Activated naive CD8-positive, alpha-beta T cell treated with anti-CD3 and anti-CD28 coated beads for 36 hours (primary cell): ENCODE data around the gene CORO2B. TPM values are rescaled to one million over a fixed set of nuclear protein-coding genes. Genes with fewer than 3 reads are reported as not detected.

Source experiments
- DNase-seq: peaks from one replicate; pipeline ENCODE4 v3.0.0; 2021
- H3K27ac Mint-ChIP-seq: one replicate; pipeline ENCODE4 v1.8.0; 2022; ENCODE audit warnings: mild to moderate bottlenecking, moderate library complexity, mixed read lengths
- H3K27me3 Mint-ChIP-seq: one replicate; pipeline ENCODE4 v1.8.0; 2022; ENCODE audit warnings: mild to moderate bottlenecking, mixed read lengths
- H3K36me3 Mint-ChIP-seq: one replicate; pipeline ENCODE4 v1.8.0; 2021; ENCODE audit warnings: mild to moderate bottlenecking, mixed read lengths
- H3K4me1 Mint-ChIP-seq: one replicate; pipeline ENCODE4 v1.8.0; 2021; ENCODE audit warnings: mixed read lengths
- H3K4me3 Mint-ChIP-seq: one replicate; pipeline ENCODE4 v1.8.0; 2022; ENCODE audit warnings: mild to moderate bottlenecking, moderate library complexity, mixed read lengths
- H3K9me3 Mint-ChIP-seq: one replicate; pipeline ENCODE4 v1.8.0; 2022; ENCODE audit warnings: mixed read lengths
- total RNA-seq, 2 experiments: library from RNA; stranded (reverse); gene quantifications; one replicate each; pipeline ENCODE4 v1.2.3, GENCODE V29; 2021

CORO2B gene, protein sequence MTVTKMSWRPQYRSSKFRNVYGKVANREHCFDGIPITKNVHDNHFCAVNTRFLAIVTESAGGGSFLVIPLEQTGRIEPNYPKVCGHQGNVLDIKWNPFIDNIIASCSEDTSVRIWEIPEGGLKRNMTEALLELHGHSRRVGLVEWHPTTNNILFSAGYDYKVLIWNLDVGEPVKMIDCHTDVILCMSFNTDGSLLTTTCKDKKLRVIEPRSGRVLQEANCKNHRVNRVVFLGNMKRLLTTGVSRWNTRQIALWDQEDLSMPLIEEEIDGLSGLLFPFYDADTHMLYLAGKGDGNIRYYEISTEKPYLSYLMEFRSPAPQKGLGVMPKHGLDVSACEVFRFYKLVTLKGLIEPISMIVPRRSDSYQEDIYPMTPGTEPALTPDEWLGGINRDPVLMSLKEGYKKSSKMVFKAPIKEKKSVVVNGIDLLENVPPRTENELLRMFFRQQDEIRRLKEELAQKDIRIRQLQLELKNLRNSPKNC
- total RNA-seq = not detected

DNA sequence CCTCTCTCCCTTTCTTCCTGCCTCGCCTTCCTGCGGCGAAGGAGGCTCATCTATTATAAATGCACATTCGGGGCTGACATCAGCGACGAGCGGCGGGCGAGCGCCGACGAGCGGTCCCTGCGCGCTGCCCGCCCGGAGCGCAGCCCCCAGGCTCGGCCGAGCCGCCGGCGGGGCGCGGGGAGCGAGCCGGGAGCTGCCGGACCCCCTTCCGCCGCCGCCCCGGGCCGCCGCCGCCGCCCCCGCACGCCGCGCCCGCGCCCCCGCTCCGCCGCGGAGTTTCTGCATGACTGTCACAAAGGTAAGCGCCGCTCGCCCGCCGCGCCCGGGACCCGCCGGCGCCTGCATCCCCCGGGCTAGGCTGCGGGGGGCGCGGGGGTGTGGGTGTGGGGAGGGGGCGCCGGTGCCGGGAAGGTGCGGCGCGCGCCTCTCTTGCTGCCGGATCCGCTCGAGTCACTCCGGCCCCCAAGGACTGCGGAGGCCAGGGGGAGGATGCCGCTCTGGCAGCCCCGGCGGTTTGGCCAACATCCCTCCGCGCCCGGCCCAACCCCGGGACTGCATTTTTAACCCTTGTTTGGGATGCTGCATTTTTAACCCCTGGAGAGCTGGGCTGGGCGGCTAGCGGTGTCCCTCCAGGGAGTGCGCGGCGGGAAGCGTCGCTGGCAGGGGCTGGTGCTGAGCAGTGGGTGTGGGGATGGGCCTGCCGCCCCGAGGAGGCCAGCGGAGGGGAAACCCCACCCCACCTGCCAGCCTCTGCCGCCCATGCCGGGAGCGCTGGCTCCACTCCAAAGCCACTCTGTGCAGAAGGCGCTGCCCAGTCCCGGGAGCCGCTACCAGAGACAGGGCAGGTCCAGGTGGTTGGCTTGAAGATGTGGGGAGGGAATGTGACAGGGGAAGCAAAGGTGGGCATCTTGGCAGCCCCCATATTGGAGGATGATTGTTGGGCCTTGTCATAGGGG is at the start of gene CORO2B:
CORO2B (plus strand) TSS at position 14 of the 956 bp plus-strand sequence; CDS start at position 284, 270 bp downstream.
- peaks cover 61% of the 10 kb centered on the region for H3K27me3 Mint-ChIP-seq
- H3K9me3 Mint-ChIP-seq = no peaks in the 10 kb centered on the region
- H3K4me1 Mint-ChIP-seq = peaks cover 7% of the 10 kb centered on the region

DNA sequence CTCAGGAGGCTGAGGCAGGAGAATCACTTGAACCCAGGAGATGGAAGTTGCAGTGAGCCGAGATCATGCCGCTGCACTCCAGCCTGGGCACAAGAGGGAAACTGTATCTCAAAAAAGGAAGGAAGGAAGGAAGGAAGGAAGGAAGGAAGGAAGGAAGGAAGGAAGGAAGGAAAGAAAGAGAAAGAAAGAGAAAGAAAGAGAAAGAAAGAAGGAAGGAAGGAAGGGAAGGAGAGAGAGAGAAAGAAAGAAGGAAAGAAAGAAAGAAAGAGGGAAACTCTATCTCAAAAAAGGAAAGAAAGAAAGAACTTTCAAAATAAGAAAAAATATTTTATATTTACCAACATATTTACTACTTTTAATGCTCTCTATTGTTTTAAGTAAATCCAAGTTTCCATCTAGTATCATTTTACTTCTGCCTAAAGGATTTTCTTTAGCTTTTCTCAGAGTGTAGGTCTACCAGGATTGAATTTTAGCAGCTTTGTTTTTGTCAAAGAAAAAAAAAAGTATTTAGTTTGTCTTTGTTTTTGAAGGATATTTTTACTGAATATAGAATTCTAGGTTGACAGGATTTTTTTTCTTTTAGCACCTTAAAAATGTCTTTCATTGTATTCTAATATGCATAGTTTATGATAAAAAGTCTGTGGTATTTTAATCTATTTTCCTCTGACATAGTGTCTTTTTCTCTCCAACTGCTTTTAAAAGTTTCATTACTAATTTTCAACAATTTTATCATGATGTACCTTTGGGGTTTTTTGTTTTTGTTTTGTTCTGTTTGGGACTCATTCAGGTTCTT is 47.2 kb upstream of the CORO2B start:
- Mint-ChIP-seq H3K9me3 (peaks cover 19% of the 10 kb centered on the region), H3K4me1 (peaks cover 16% of the 10 kb centered on the region), H3K36me3 (peaks cover 11% of the 10 kb centered on the region), H3K4me3 (no peak overlapping the region), H3K27me3 (peaks cover 26% of the 10 kb centered on the region), H3K27ac (no peak overlapping the region)
- DNase-seq = no peak

More for the DNA sequence above, at the start of gene CORO2B:
- no peak within 1 kb of the TSS for H3K27ac Mint-ChIP-seq
- H3K4me3 Mint-ChIP-seq = peak within 1 kb of the TSS; percentile 49
- DNase-seq = peak; percentile 32
- H3K36me3 Mint-ChIP-seq = no peaks in the 10 kb centered on the region

DNA sequence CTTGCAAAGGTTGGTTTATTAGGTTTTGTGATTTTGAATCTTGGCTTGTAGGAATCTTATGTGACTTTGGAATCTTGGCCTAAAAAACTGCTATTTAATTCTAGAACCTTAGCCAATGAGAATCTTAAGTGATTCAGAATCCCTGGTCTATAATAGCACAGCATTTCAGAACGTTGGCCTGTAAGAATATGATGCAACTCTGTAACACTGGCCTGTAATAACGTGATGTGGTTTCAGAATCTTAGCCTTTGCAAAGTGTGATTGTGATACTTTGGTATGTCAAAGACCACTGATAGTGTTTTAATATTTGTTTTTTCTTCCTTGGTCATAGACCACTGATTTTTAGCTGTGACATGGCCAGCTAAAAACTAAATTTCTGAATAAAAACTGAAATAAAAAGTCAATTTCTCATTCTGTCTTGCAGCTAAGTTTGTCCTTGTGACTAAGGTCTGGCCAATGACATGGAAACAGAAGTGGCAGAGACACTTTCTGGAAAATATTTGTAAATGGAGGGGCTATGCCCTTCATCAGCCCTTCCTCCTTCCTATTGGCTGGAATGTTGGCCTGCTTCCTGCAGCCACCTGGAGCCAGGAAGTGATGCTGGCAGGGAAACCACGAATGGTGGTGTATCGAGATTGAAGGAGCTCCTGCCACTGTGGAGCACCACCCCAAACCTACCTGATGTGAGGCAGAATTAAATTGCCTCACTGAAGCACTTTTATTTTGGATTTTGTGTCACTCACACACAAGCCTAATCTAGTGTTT is 42.3 kb upstream of the CORO2B start:
- no peak for DNase-seq
- peaks cover 4% of the 10 kb centered on the region for H3K36me3 Mint-ChIP-seq
- H3K4me3 Mint-ChIP-seq = no peak overlapping the region
- H3K27ac Mint-ChIP-seq = no peak overlapping the region
- peaks cover 11% of the 10 kb centered on the region for H3K9me3 Mint-ChIP-seq
- peaks cover 2% of the 10 kb centered on the region for H3K4me1 Mint-ChIP-seq
- peaks cover 9% of the 10 kb centered on the region for H3K27me3 Mint-ChIP-seq

- no peak overlapping the region for H3K4me3 Mint-ChIP-seq
- H3K4me1 Mint-ChIP-seq = peaks cover 2% of the 10 kb centered on the region
- DNase-seq = no peak
- H3K9me3 Mint-ChIP-seq = peaks cover 9% of the 10 kb centered on the region
- H3K36me3 Mint-ChIP-seq = peaks cover 4% of the 10 kb centered on the region
- H3K27ac Mint-ChIP-seq = no peak overlapping the region
- peaks cover 11% of the 10 kb centered on the region for H3K27me3 Mint-ChIP-seq
Measured at GRCh38 chr15:68537097-68537496, 41.7 kb upstream of the CORO2B start.

DNA sequence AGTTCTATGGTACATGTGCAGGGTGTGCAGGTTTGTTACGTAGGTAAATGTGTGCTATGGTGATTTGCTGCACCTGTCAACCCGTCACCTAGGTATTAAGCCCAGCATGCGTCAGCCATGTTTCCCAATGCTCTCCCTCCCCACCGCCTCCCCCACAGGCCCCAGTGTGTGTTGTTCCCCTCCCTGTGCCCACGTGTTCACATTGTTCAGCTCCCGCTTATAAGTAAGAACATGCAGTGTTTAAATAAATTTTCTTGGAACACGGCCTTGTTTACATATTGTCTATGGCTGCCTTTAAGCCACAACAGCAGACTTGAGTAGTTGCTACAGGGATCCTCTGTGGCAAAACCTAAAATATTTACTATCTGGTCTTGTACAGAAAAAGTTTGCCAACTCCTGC is 41.3 kb upstream of the CORO2B start:
- H3K36me3 Mint-ChIP-seq = peaks cover 4% of the 10 kb centered on the region
- DNase-seq = no peak

GRCh38 chr15:68538311-68538710 is 40.5 kb upstream of the CORO2B start:
- Mint-ChIP-seq H3K27me3 (peaks cover 10% of the 10 kb centered on the region), H3K4me1 (peaks cover 2% of the 10 kb centered on the region), H3K9me3 (no peaks in the 10 kb centered on the region), H3K27ac (no peak overlapping the region), H3K36me3 (no peaks in the 10 kb centered on the region), H3K4me3 (no peak overlapping the region)
- DNase-seq = no peak

More for the DNA sequence above, 41.3 kb upstream of the CORO2B start:
- peaks cover 11% of the 10 kb centered on the region for H3K27me3 Mint-ChIP-seq
- peaks cover 5% of the 10 kb centered on the region for H3K9me3 Mint-ChIP-seq
- H3K27ac Mint-ChIP-seq = no peak overlapping the region
- no peak overlapping the region for H3K4me3 Mint-ChIP-seq
- H3K4me1 Mint-ChIP-seq = peaks cover 2% of the 10 kb centered on the region

- H3K27ac Mint-ChIP-seq = no peak overlapping the region
- H3K27me3 Mint-ChIP-seq = peaks cover 14% of the 10 kb centered on the region
- no peaks in the 10 kb centered on the region for H3K9me3 Mint-ChIP-seq
- no peak overlapping the region for H3K4me3 Mint-ChIP-seq
- H3K36me3 Mint-ChIP-seq = no peaks in the 10 kb centered on the region
- peaks cover under 1% of the 10 kb centered on the region for H3K4me1 Mint-ChIP-seq
- DNase-seq = no peak
Measured at GRCh38 chr15:68541743-68542142, 37.0 kb upstream of the CORO2B start.

DNA sequence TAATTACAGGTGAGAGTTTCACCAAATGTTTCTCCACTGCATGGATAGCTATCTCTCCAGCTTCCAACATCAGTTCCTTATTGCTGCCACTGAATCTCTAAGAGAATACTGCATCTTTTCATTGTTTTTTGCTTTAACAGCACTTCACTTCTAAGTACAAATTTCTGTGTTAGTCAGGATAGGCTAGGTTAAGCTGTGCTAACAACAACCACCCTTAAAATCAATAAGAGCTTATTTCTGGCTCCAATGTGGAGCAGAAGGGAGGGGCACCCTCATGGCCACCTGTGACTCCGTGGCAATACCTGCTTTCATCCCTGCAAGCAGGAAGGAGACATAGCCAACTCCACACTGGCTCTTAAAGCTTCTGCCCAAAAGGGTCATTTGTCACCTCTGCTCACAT is 36.4 kb upstream of the CORO2B start:
- H3K27me3 Mint-ChIP-seq = peaks cover 14% of the 10 kb centered on the region
- H3K36me3 Mint-ChIP-seq = no peaks in the 10 kb centered on the region
- H3K4me1 Mint-ChIP-seq = no peaks in the 10 kb centered on the region
- no peaks in the 10 kb centered on the region for H3K9me3 Mint-ChIP-seq
- no peak overlapping the region for H3K4me3 Mint-ChIP-seq
- H3K27ac Mint-ChIP-seq = no peak overlapping the region
- DNase-seq = no peak

DNA sequence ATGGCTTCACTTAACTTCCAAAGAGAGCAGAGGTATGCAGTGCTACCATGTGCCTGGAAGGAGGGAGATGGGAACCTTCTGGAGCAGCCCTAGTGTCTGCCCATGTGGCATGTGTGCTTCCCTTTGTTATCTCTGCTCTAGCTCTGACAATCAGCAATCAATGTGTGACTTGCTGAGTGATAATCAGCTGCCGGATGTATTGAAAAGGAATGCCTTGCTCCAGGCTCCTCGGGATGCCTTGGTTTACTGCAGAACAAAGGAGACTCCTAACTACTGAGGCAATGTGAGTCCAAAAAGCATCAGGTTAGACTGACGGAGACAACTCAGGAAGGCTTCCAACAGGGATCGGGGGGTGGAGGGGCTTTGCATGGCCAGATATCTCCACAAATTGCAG is 36.0 kb upstream of the CORO2B start:
- Mint-ChIP-seq H3K36me3 (no peaks in the 10 kb centered on the region), H3K27me3 (peaks cover 14% of the 10 kb centered on the region), H3K4me1 (no peaks in the 10 kb centered on the region), H3K4me3 (no peak overlapping the region), H3K27ac (no peak overlapping the region), H3K9me3 (no peaks in the 10 kb centered on the region)
- DNase-seq = no peak

GRCh38 chr15:68543165-68544008 is 35.4 kb upstream of the CORO2B start:
- Mint-ChIP-seq H3K9me3 (no peaks in the 10 kb centered on the region), H3K27me3 (peaks cover 14% of the 10 kb centered on the region), H3K4me3 (no peak overlapping the region), H3K4me1 (no peaks in the 10 kb centered on the region), H3K27ac (no peak overlapping the region), H3K36me3 (no peaks in the 10 kb centered on the region)
- no peak for DNase-seq

DNA sequence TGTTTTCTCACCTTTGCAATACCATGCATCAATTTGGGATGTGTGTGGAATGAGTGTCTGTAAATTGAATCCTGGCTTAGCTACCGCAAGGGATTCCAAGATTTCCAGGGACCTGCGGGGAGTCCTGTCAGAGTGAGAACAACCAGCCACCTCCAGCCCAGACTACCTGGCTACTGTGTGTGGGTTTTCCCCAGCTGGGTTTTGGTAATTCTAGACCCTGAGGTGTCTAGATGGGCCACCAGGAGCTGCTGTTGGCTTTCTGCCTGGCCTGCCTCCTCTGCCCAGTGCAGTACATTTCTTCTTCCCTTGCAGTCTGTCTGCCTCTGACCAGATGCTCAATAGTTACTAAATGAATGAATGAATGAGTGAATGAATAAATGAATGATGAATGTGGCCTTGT is 32.5 kb upstream of the CORO2B start:
- no peak overlapping the region for H3K4me3 Mint-ChIP-seq
- no peak for DNase-seq
- peaks cover 3% of the 10 kb centered on the region for H3K4me1 Mint-ChIP-seq
- no peaks in the 10 kb centered on the region for H3K9me3 Mint-ChIP-seq
- H3K27ac Mint-ChIP-seq = no peak overlapping the region
- peaks cover 28% of the 10 kb centered on the region for H3K27me3 Mint-ChIP-seq
- no peaks in the 10 kb centered on the region for H3K36me3 Mint-ChIP-seq

GRCh38 chr15:68548364-68548763 is 30.4 kb upstream of the CORO2B start:
- H3K27ac Mint-ChIP-seq = no peak overlapping the region
- H3K9me3 Mint-ChIP-seq = no peaks in the 10 kb centered on the region
- H3K4me1 Mint-ChIP-seq = peaks cover 3% of the 10 kb centered on the region
- no peaks in the 10 kb centered on the region for H3K36me3 Mint-ChIP-seq
- H3K4me3 Mint-ChIP-seq = no peak overlapping the region
- H3K27me3 Mint-ChIP-seq = peaks cover 32% of the 10 kb centered on the region
- no peak for DNase-seq

- H3K27ac Mint-ChIP-seq = no peak overlapping the region
- peaks cover 34% of the 10 kb centered on the region for H3K27me3 Mint-ChIP-seq
- H3K4me3 Mint-ChIP-seq = no peak overlapping the region
- no peak for DNase-seq
- H3K36me3 Mint-ChIP-seq = no peaks in the 10 kb centered on the region
- no peaks in the 10 kb centered on the region for H3K9me3 Mint-ChIP-seq
- H3K4me1 Mint-ChIP-seq = peaks cover 3% of the 10 kb centered on the region
Measured at GRCh38 chr15:68550004-68550403, 28.8 kb upstream of the CORO2B start.
